SH-SY5Y (cell line): ENCODE measurements around the gene HAUS8.

Experiments
- GATA2 ChIP-seq: IDR thresholded peaks from 2 replicates; pipeline ENCODE4 v1.6.1; 2011; ENCODE audit warnings: mild to moderate bottlenecking, low read depth, low read length
- GATA3 ChIP-seq: IDR thresholded peaks from 2 replicates; pipeline ENCODE4 v1.6.1; 2011; ENCODE audit warnings: low read depth, mild to moderate bottlenecking, low read length, moderate library complexity

GRCh38 chr19:17011485-17011884, 63.8 kb downstream of the HAUS8 start:
- no peak for TF ChIP-seq GATA2
- TF ChIP-seq GATA3, result no peak
